Measurements from ENCODE around the gene CD63. TPM values are rescaled to one million over a fixed set of nuclear protein-coding genes. Genes with fewer than 3 reads are reported as not detected.

The CD63 gene
- total RNA-seq, 3 donors from 2014 or later, result 540 to 910 (median 777) TPM

GRCh38 chr12:55703901-55704761 lies 24.7 kb downstream of the CD63 start:
- TF ChIP-seq POLR2AphosphoS5 (IDR thresholded peaks at IDR 0.05) (peak in 1 of 3 donors; percentile 38), CTCF (IDR thresholded peaks at IDR 0.05) (no peak), POLR2A (IDR thresholded peaks at IDR 0.05) (no peak)
- no peaks in the 10 kb centered on the region for H3K36me3 ChIP-seq
- H3K27me3 ChIP-seq, result no peaks in the 10 kb centered on the region
- DNase-seq (ENCODE audit: low spot score in 2 of 2), result no peak
- intact Hi-C loops (cut with DNase I; ENCODE audit: low total_unique reads), result no loop called here
- H3K27ac ChIP-seq, result peak overlapping the region in 1 of 2 donors; percentile 63
- peak overlapping the region in 1 of 3 donors; percentile 31 for H3K4me3 ChIP-seq
- H3K9me3 ChIP-seq, result no peaks in the 10 kb centered on the region
- peaks cover 0 to 4% of the 10 kb centered on the region in 2 donors for H3K4me1 ChIP-seq

- Histone ChIP-seq H3K4me1 (peaks cover 0 to 3% of the 10 kb centered on the region in 2 donors), H3K36me3 (no peaks in the 10 kb centered on the region), H3K9me3 (no peaks in the 10 kb centered on the region), H3K27me3 (no peaks in the 10 kb centered on the region), H3K27ac (peak overlapping the region in 1 of 2 donors; percentile 63), H3K4me3 (peak overlapping the region in 2 of 3 donors; percentile 5 to 31)
- intact Hi-C loops (cut with DNase I; ENCODE audit: low total_unique reads), result no loop called here
- TF ChIP-seq CTCF (IDR thresholded peaks at IDR 0.05) (no peak), POLR2A (IDR thresholded peaks at IDR 0.05) (no peak), POLR2AphosphoS5 (IDR thresholded peaks at IDR 0.05) (no peak)
- no peak for DNase-seq (ENCODE audit: low spot score in 2 of 2)
Observed at GRCh38 chr12:55703288-55703687, 25.5 kb downstream of the CD63 start.

- TF ChIP-seq POLR2A (IDR thresholded peaks at IDR 0.05) (no peak), CTCF (IDR thresholded peaks at IDR 0.05) (no peak), POLR2AphosphoS5 (IDR thresholded peaks at IDR 0.05) (no peak)
- Histone ChIP-seq H3K36me3 (no peaks in the 10 kb centered on the region), H3K9me3 (no peaks in the 10 kb centered on the region), H3K27me3 (no peaks in the 10 kb centered on the region), H3K27ac (no peak overlapping the region), H3K4me3 (no peak overlapping the region), H3K4me1 (no peaks in the 10 kb centered on the region)
- DNase-seq (ENCODE audit: low spot score in 2 of 2), result no peak
- intact Hi-C loops (cut with DNase I; ENCODE audit: low total_unique reads), result no loop called here
Observed at GRCh38 chr12:55702861-55703260, 25.9 kb downstream of the CD63 start.

- Histone ChIP-seq H3K9me3 (no peaks in the 10 kb centered on the region), H3K4me3 (no peak overlapping the region), H3K27me3 (no peaks in the 10 kb centered on the region), H3K36me3 (no peaks in the 10 kb centered on the region), H3K4me1 (no peaks in the 10 kb centered on the region), H3K27ac (no peak overlapping the region)
- DNase-seq (ENCODE audit: low spot score in 2 of 2), result peak in 1 of 2 donors; percentile 10
- intact Hi-C loops (cut with DNase I; ENCODE audit: low total_unique reads), result no loop called here
- TF ChIP-seq POLR2AphosphoS5 (IDR thresholded peaks at IDR 0.05) (no peak), POLR2A (IDR thresholded peaks at IDR 0.05) (no peak)
Observed at GRCh38 chr12:55700255-55701018, 28.4 kb downstream of the CD63 start.

GRCh38 chr12:55699471-55700055 lies 29.2 kb downstream of the CD63 start:
- peak in 1 of 2 donors; percentile 31 for DNase-seq (ENCODE audit: low spot score in 2 of 2)
- Histone ChIP-seq H3K27me3 (no peaks in the 10 kb centered on the region), H3K4me3 (no peak overlapping the region), H3K36me3 (no peaks in the 10 kb centered on the region), H3K27ac (no peak overlapping the region), H3K9me3 (no peaks in the 10 kb centered on the region), H3K4me1 (no peaks in the 10 kb centered on the region)
- TF ChIP-seq POLR2A (IDR thresholded peaks at IDR 0.05), result no peak
- TF ChIP-seq CTCF (IDR thresholded peaks at IDR 0.05), result no peak
- intact Hi-C loops (cut with DNase I; ENCODE audit: low total_unique reads), result no loop called here

Measured in breast epithelium (tissue), 4 donors.